Measurements from ENCODE around the gene CSAD.

GRCh38 chr12:53115112-53115890 lies 65.4 kb downstream of the CSAD start:
- TF ChIP-seq POLR2A (IDR thresholded peaks at IDR 0.05), result no peak
- TF ChIP-seq, protein P1, sequence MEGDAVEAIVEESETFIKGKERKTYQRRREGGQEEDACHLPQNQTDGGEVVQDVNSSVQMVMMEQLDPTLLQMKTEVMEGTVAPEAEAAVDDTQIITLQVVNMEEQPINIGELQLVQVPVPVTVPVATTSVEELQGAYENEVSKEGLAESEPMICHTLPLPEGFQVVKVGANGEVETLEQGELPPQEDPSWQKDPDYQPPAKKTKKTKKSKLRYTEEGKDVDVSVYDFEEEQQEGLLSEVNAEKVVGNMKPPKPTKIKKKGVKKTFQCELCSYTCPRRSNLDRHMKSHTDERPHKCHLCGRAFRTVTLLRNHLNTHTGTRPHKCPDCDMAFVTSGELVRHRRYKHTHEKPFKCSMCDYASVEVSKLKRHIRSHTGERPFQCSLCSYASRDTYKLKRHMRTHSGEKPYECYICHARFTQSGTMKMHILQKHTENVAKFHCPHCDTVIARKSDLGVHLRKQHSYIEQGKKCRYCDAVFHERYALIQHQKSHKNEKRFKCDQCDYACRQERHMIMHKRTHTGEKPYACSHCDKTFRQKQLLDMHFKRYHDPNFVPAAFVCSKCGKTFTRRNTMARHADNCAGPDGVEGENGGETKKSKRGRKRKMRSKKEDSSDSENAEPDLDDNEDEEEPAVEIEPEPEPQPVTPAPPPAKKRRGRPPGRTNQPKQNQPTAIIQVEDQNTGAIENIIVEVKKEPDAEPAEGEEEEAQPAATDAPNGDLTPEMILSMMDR (IDR thresholded peaks at IDR 0.05), result no peak

All from uterus (tissue), 2 donors.